WERI-Rb-1 (cell line): ENCODE measurements around the gene SLC47A1.
"Not testable (repeated sequence)": the region's sequence is repeated elsewhere in the genome, so short reads cannot be mapped to it uniquely, and the experiment has no call there.

Source experiments
- DNase-seq: peaks from one replicate; pipeline ENCODE4 v3.0.0-alpha.2; 2020
- H3K27ac ChIP-seq: fragments of 250-450 bp; sonication (Bioruptor Pico); 2 replicates; pipeline ENCODE4 v1.5.1; 2020; ENCODE audit warnings: mild to moderate bottlenecking, moderate library complexity
- H3K27me3 ChIP-seq: fragments of 250-450 bp; sonication (Bioruptor Pico); 2 replicates; pipeline ENCODE4 v1.5.1; 2021; ENCODE audit warnings: mild to moderate bottlenecking, low read depth, moderate library complexity; ENCODE audit not compliant: insufficient read depth, severe bottlenecking
- H3K36me3 ChIP-seq: fragments of 250-450 bp; sonication (Bioruptor Pico); 2 replicates; pipeline ENCODE4 v1.5.1; 2020; ENCODE audit warnings: mild to moderate bottlenecking, moderate library complexity
- H3K4me3 ChIP-seq: 2 replicates; pipeline ENCODE4 v1.5.1; 2011; ENCODE audit warnings: low read depth, mild to moderate bottlenecking, control low read depth, low read length
- H3K9me3 ChIP-seq: fragments of 250-450 bp; sonication (Bioruptor Pico); 2 replicates; pipeline ENCODE4 v1.5.1; 2021; ENCODE audit warnings: mild to moderate bottlenecking, moderate library complexity; ENCODE audit not compliant: severe bottlenecking
- TF ChIP-seq, protein P1 (sequence below): IDR thresholded peaks from 2 replicates; pipeline ENCODE4 v1.5.1; 2011; ENCODE audit warnings: low read depth, mild to moderate bottlenecking, control low read depth, inconsistent platforms, low read length

SLC47A1 gene

DNA sequence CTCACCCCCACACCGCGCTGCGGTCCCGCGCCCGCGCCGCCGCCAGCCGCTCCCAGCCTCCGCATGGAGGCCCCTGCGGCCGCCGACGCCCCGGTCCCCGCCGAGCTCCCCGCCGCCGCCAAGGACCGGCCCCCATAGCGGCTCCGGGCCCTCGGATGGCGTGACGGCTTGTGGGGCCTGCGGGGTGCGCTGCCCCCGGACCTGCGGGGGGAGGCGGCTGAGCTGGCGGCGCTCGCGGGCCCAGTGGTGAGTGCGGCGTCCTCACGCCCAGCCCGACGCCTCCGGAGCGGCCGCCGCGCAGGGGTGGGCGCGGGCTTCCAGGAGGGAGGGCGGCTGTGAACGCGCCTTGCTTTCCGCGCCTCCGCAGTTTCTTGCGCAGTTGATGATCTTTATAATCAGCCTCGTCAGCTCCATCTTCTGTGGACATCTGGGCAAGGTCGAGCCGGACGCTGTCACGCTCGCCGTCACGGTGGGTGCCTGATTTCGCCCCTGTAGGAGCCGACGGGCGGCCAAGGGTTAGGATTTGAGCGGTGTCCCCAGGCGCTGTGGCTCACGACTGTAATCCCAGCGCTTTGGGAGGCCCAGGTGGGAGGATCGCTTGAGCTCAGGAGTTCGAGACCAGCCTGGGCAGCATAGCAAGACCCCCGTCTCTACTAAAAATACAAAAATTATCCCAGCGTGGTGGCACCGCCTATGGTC, 46.4 kb downstream of the SLC47A1 start:
- TF ChIP-seq, protein P1, sequence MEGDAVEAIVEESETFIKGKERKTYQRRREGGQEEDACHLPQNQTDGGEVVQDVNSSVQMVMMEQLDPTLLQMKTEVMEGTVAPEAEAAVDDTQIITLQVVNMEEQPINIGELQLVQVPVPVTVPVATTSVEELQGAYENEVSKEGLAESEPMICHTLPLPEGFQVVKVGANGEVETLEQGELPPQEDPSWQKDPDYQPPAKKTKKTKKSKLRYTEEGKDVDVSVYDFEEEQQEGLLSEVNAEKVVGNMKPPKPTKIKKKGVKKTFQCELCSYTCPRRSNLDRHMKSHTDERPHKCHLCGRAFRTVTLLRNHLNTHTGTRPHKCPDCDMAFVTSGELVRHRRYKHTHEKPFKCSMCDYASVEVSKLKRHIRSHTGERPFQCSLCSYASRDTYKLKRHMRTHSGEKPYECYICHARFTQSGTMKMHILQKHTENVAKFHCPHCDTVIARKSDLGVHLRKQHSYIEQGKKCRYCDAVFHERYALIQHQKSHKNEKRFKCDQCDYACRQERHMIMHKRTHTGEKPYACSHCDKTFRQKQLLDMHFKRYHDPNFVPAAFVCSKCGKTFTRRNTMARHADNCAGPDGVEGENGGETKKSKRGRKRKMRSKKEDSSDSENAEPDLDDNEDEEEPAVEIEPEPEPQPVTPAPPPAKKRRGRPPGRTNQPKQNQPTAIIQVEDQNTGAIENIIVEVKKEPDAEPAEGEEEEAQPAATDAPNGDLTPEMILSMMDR = no peak
- Histone ChIP-seq H3K9me3 (no peaks in the 10 kb centered on the region), H3K27me3 (peaks cover 6% of the 10 kb centered on the region), H3K27ac (no peak overlapping the region), H3K4me3 (peak overlapping the region; percentile 43), H3K36me3 (no peaks in the 10 kb centered on the region)
- peak; percentile 42 for DNase-seq

DNA sequence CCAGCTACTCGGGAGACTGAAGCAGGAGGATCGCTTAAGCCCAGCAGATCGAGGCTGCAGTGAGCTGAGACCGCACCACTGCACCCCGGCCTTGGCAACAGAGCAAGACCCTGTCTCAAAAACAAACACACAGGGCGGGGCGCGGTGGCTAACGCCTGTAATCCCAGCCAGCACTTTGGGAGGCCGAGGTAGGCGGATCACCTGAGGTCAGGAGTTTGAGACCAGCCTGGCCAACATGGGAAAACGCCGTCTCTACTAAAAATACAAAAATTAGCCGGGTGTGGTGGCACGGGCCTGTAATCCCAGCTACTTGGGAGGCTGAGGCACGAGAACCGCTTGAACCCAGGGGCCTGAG, 46.9 kb downstream of the SLC47A1 start:
- not testable (repeated sequence) for H3K27ac ChIP-seq, DNase-seq, H3K36me3 ChIP-seq, H3K9me3 ChIP-seq, H3K27me3 ChIP-seq
- peak overlapping the region; percentile 43 for H3K4me3 ChIP-seq

DNA sequence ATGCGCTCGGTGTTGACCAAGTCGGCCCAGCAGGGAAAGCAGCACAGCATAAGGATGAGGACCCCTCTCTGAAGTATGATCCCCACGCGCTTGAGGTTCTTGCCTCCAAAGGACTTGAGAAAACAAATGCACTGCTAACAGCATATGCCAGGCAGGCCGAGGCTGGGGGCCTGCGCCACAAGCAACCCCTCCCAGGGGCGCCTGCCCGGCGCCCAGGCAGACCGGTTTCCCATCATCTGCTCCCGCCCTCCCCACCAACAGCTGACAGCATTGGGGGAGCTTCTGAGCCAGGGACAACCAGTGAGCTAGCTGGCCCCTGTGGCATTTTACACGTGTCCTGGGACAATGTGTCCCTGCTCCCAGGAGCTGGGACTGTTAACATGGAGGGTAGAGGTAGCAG, 48.5 kb downstream of the SLC47A1 start:
- not testable (repeated sequence) for DNase-seq, H3K27ac ChIP-seq, H3K27me3 ChIP-seq, H3K36me3 ChIP-seq, H3K9me3 ChIP-seq, H3K4me3 ChIP-seq

DNA sequence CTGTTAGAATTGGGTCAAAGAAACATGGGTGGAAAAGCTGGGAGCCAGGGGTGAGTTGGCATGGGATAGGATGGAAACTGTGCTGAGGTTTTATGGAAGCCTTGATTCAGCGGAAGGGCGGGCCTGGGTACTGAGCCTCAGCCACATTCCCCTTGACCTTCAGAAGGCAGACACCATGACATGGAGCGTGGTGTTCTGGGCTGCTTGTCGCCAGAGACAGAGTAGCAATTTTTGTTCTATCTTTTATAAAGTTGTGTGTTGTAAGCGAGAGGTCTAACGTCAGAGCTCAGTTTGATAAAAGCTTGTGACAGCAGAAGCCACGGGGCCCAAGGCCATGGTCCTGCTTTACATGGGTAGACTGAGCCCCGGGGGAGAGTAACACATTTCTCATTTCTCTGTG, 50.2 kb downstream of the SLC47A1 start:
- Histone ChIP-seq H3K9me3 (no peaks in the 10 kb centered on the region), H3K27ac (no peak overlapping the region), H3K4me3 (no peak overlapping the region), H3K27me3 (peaks cover 6% of the 10 kb centered on the region), H3K36me3 (no peaks in the 10 kb centered on the region)
- DNase-seq = no peak
- TF ChIP-seq, protein P1 = no peak

DNA sequence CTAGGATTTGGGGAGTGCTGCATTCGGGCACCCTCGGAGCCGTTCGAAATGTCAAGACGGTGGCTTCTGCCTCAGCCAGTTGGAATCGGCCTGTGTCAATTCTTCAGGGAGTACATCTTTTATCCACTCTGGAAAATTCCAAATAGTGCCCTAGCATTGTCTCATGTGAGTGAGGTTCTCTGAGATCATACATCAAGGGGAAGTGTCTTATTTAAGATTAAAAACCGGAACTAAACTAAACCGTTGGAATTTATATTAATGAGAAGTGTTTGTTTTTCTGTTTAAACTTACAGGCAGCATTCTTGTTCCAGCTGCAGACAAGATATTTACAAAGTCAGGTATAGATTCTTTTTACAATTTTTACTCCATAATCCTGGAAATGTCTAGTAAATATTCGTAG, 56.8 kb downstream of the SLC47A1 start:
- DNase-seq = no peak
- H3K27me3 ChIP-seq = no peaks in the 10 kb centered on the region
- H3K36me3 ChIP-seq = no peaks in the 10 kb centered on the region
- TF ChIP-seq, protein P1 = no peak
- no peak overlapping the region for H3K27ac ChIP-seq
- no peaks in the 10 kb centered on the region for H3K9me3 ChIP-seq
- H3K4me3 ChIP-seq = no peak overlapping the region

DNA sequence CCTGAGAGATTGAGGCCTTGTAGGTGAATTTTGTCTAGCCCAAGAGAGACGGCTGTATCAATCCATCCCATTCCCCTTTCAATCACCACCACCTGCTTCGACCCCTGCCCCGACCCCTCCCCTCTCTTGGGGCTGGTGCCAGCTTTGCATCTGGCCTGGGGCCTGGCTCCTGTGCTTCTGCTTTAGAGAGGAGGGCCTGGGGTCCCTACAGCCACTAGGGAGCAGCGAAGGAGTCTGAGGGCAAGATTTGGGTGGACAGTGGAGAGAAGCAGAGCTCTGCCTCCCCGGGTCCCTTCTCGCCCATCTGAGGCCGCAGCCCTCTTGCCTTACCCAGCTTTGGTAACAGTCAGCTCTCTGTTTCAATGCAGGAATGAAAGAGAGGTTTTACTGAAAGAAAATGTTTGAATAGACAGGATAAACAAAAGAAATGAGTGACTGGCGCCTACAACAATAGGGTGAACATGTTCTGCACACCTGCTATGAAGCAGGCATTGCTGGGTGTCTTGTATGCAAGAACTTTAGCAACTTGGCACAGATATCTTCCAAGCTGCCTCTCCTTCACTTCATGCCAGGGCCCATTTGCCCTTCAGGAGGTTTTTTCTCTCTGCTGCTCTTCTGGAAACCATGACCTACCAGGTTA, 57.4 kb downstream of the SLC47A1 start:
- Histone ChIP-seq H3K27ac (no peak overlapping the region), H3K9me3 (no peaks in the 10 kb centered on the region), H3K27me3 (no peaks in the 10 kb centered on the region), H3K4me3 (no peak overlapping the region), H3K36me3 (no peaks in the 10 kb centered on the region)
- TF ChIP-seq, protein P1 = 0 out of 2 replicates have a peak, but pooled peaks have one; percentile 17
- no peak for DNase-seq

DNA sequence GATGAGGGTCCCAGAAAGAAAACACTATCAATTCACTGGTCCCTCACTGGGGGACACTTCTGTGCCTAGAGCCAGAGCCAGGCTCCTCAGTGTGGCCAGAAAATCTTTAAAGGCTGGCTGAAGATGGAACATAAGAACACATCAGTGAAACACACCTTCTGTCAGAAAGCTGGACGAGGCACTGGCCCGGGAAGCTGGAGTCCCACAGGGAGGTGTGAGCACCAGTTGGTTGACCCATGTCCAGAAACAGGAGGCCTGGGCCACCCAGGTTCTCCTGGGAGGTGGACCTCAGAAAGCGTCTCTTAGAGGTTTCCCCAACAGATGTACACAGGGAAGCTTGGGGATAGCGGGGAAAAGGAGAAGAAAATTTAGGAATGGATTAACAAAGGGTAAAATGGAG, 58.7 kb downstream of the SLC47A1 start:
- no peaks in the 10 kb centered on the region for H3K27me3 ChIP-seq
- TF ChIP-seq, protein P1 = no peak
- H3K27ac ChIP-seq = no peak overlapping the region
- H3K36me3 ChIP-seq = no peaks in the 10 kb centered on the region
- H3K9me3 ChIP-seq = no peaks in the 10 kb centered on the region
- no peak overlapping the region for H3K4me3 ChIP-seq
- no peak for DNase-seq
